ENCODE data around the gene OSMR. TPM values are rescaled to one million over a fixed set of nuclear protein-coding genes. Genes with fewer than 3 reads are reported as not detected.

The OSMR gene
- polyA plus RNA-seq (ENCODE audit: insufficient read length in 4 of 4), result 10 to 100 TPM in 2 of 4 donors, 1 to 10 TPM in 2; 8.2 to 11.1 (median 10.1) TPM

- peak in 3 of 4 donors; percentile 46 to 65 (median 53) for DNase-seq (ENCODE audit: low read depth in 4 of 4, low spot score in 3 of 4)
Observed at GRCh38 chr5:38845526-38846378, at the start of gene OSMR. TSS of gene OSMR (plus strand) at chr5:38846012. CDS start at chr5:38869045, 23,033 bp downstream.

GRCh38 chr5:38796742-38797108, 49.1 kb upstream of the OSMR start:
- no peak for DNase-seq (ENCODE audit: low read depth in 4 of 4, low spot score in 3 of 4)

GRCh38 chr5:38797838-38798237, 48.0 kb upstream of the OSMR start:
- DNase-seq (ENCODE audit: low read depth in 4 of 4, low spot score in 3 of 4), result no peak

- DNase-seq (ENCODE audit: low read depth in 4 of 4, low spot score in 3 of 4), result no peak
Observed at GRCh38 chr5:38799556-38800377, 46.0 kb upstream of the OSMR start.

- no peak for DNase-seq (ENCODE audit: low read depth in 4 of 4, low spot score in 3 of 4)
Observed at GRCh38 chr5:38800515-38800914, 45.3 kb upstream of the OSMR start.

GRCh38 chr5:38802125-38802524, 43.7 kb upstream of the OSMR start:
- no peak for DNase-seq (ENCODE audit: low read depth in 4 of 4, low spot score in 3 of 4)

GRCh38 chr5:38803246-38803645, 42.6 kb upstream of the OSMR start:
- DNase-seq (ENCODE audit: low read depth in 4 of 4, low spot score in 3 of 4), result no peak

GRCh38 chr5:38806775-38807258, 39.0 kb upstream of the OSMR start:
- no peak for DNase-seq (ENCODE audit: low read depth in 4 of 4, low spot score in 3 of 4)

- no peak for DNase-seq (ENCODE audit: low read depth in 4 of 4, low spot score in 3 of 4)
Observed at GRCh38 chr5:38807570-38808483, 38.0 kb upstream of the OSMR start.

- no peak for DNase-seq (ENCODE audit: low read depth in 4 of 4, low spot score in 3 of 4)
Observed at GRCh38 chr5:38808666-38809343, 37.0 kb upstream of the OSMR start.

GRCh38 chr5:38809388-38810359, 36.1 kb upstream of the OSMR start:
- DNase-seq (ENCODE audit: low read depth in 4 of 4, low spot score in 3 of 4), result peak; percentile 85 to 91 (median 90)

- DNase-seq (ENCODE audit: low read depth in 4 of 4, low spot score in 3 of 4), result no peak
Observed at GRCh38 chr5:38814879-38815278, 30.9 kb upstream of the OSMR start.

GRCh38 chr5:38816083-38817030, 29.5 kb upstream of the OSMR start:
- DNase-seq (ENCODE audit: low read depth in 4 of 4, low spot score in 3 of 4), result no peak

- no peak for DNase-seq (ENCODE audit: low read depth in 4 of 4, low spot score in 3 of 4)
Observed at GRCh38 chr5:38821679-38822078, 24.1 kb upstream of the OSMR start.

- no peak for DNase-seq (ENCODE audit: low read depth in 4 of 4, low spot score in 3 of 4)
Observed at GRCh38 chr5:38823503-38823902, 22.3 kb upstream of the OSMR start.

- DNase-seq (ENCODE audit: low read depth in 4 of 4, low spot score in 3 of 4), result no peak
Observed at GRCh38 chr5:38824821-38825220, 21.0 kb upstream of the OSMR start.

GRCh38 chr5:38825494-38825893, 20.3 kb upstream of the OSMR start:
- no peak for DNase-seq (ENCODE audit: low read depth in 4 of 4, low spot score in 3 of 4)

GRCh38 chr5:38827525-38827924, 18.3 kb upstream of the OSMR start:
- no peak for DNase-seq (ENCODE audit: low read depth in 4 of 4, low spot score in 3 of 4)
